NCI-H526 treated with DMSO at 0.1 percent for 48 hours (cell line): ENCODE results near the gene CLNK.
"Not testable (repeated sequence)": the region's sequence is repeated elsewhere in the genome, so short reads cannot be mapped to it uniquely, and the experiment has no call there.

ENCODE experiments used
- DNase-seq: peaks from one replicate; lab custom pipeline; 2025; lab: John Stamatoyannopoulos, UW

The CLNK gene

GRCh38 chr4:10577018-10577417, 107.5 kb downstream of the CLNK start:
- no peak for DNase-seq

GRCh38 chr4:10576236-10576635, 108.3 kb downstream of the CLNK start:
- DNase-seq, result no peak

GRCh38 chr4:10575414-10575813, 109.2 kb downstream of the CLNK start:
- no peak for DNase-seq

GRCh38 chr4:10574553-10574952, 110.0 kb downstream of the CLNK start:
- not testable (repeated sequence) for DNase-seq

- DNase-seq, result no peak
Observed at GRCh38 chr4:10571909-10572308, 112.7 kb downstream of the CLNK start.

- no peak for DNase-seq
Observed at GRCh38 chr4:10569491-10569890, 115.1 kb downstream of the CLNK start.

GRCh38 chr4:10567766-10568165, 116.8 kb downstream of the CLNK start:
- no peak for DNase-seq

GRCh38 chr4:10565166-10565780, 119.3 kb downstream of the CLNK start:
- no peak for DNase-seq

GRCh38 chr4:10554694-10555093, 129.9 kb downstream of the CLNK start:
- DNase-seq, result peak; percentile 64

- no peak for DNase-seq
Observed at GRCh38 chr4:10554121-10554520, 130.4 kb downstream of the CLNK start.

GRCh38 chr4:10552591-10553280, 131.8 kb downstream of the CLNK start:
- no peak for DNase-seq

- DNase-seq, result no peak
Observed at GRCh38 chr4:10535912-10536311, 148.7 kb downstream of the CLNK start.

GRCh38 chr4:10534820-10535219, 149.7 kb downstream of the CLNK start:
- no peak for DNase-seq

- DNase-seq, result no peak
Observed at GRCh38 chr4:10532155-10532554, 152.4 kb downstream of the CLNK start.

GRCh38 chr4:10530137-10530786, 154.3 kb downstream of the CLNK start:
- no peak for DNase-seq

GRCh38 chr4:10529291-10530136, 155.1 kb downstream of the CLNK start:
- no peak for DNase-seq

GRCh38 chr4:10527438-10527837, 157.1 kb downstream of the CLNK start:
- DNase-seq, result no peak

GRCh38 chr4:10526429-10527222, 157.9 kb downstream of the CLNK start:
- no peak for DNase-seq

- no peak for DNase-seq
Observed at GRCh38 chr4:10524196-10524833, 160.3 kb downstream of the CLNK start.

- peak; percentile 29 for DNase-seq
Observed at GRCh38 chr4:10521424-10521823, 163.1 kb downstream of the CLNK start.

- no peak for DNase-seq
Observed at GRCh38 chr4:10509733-10510132, 174.8 kb downstream of the CLNK start.
